Body of pancreas (tissue), 4 donors: ENCODE measurements around the gene CMKLR1. TPM values are rescaled to one million over a fixed set of nuclear protein-coding genes. Genes with fewer than 3 reads are reported as not detected.

Experiments used
- ATAC-seq: fragments of 150-250 bp; one replicate; pipeline ENCODE4 v1.9.1; 2016
- DNase-seq, 4 donors: peaks; one replicate each; pipeline ENCODE4 v3.0.0-alpha.2; 2019
- H3K27ac ChIP-seq, 4 donors: fragments of 200-600 bp; sonication (generic); 1 replicate in 3 of 4; 2 replicates in 1 of 4; pipeline versions ENCODE4 v1.5.1 to v1.6.1; 2016 to 2019; ENCODE audit warnings: mild to moderate bottlenecking in 1 of 4, mixed read lengths in 1 of 4, moderate library complexity in 1 of 4
- H3K27me3 ChIP-seq, 2 donors: fragments of 200-600 bp; sonication (generic); one replicate each; pipeline ENCODE4 v1.6.0; 2016; ENCODE audit warnings: mild to moderate bottlenecking in 1 of 2
- H3K36me3 ChIP-seq, 2 donors: fragments of 200-600 bp; sonication (generic); replicated peaks in 1 of 2; 2 replicates each; pipeline ENCODE4 v1.5.1; 2016; ENCODE audit warnings: low read depth in 2 of 2; ENCODE audit not compliant: insufficient read depth in 1 of 2
- H3K4me1 ChIP-seq: fragments of 200-600 bp; sonication (generic); one replicate; pipeline ENCODE4 v1.6.0; 2016
- H3K4me3 ChIP-seq, 2 donors: fragments of 200-600 bp; sonication (generic); 1 replicate in 1 of 2; 2 replicates in 1 of 2; pipeline ENCODE4 v1.5.1; 2016 to 2019
- H3K9me3 ChIP-seq, 3 donors: fragments of 200-600 bp; sonication (generic); 1 replicate in 2 of 3; 2 replicates in 1 of 3; pipeline ENCODE4 v1.5.1; 2016
- CTCF ChIP-seq, 7 experiments: fragments of 450-650 bp in 4 of 7; fragments of 200-600 bp in 3 of 7; sonication (generic) in 3 of 7; IDR thresholded peaks; one replicate each; pipeline ENCODE4 v1.5.1; 2016 to 2019; ENCODE audit warnings: antibody characterized with exemption in 7 of 7
- POLR2A ChIP-seq, 3 donors: fragments of 450-650 bp; IDR thresholded peaks; one replicate each; pipeline ENCODE4 v1.6.1; 2016; ENCODE audit warnings: antibody characterized with exemption in 3 of 3, mild to moderate bottlenecking in 2 of 3
- WGBS, 2 donors: methylation state at CpG; one replicate each; pipeline ENCODE4 v1.1.5; 2017; 5-methylcytosine and 5-hydroxymethylcytosine counted together
- intact Hi-C: fragments of 100-400 bp; cut with DNase I; formaldehyde crosslinking; loops from one replicate; pipeline ENCODE4 v1.15.1; 2023
- total RNA-seq, 2 donors: library from RNA; depleted of rRNA; stranded (reverse); fragments of >200 nt; gene quantifications; one replicate each; pipeline ENCODE4 v1.1.0, GENCODE V29; 2016

The CMKLR1 gene
- total RNA-seq, 2 donors from 2014 or later: 5.3 to 5.7 TPM

DNA sequence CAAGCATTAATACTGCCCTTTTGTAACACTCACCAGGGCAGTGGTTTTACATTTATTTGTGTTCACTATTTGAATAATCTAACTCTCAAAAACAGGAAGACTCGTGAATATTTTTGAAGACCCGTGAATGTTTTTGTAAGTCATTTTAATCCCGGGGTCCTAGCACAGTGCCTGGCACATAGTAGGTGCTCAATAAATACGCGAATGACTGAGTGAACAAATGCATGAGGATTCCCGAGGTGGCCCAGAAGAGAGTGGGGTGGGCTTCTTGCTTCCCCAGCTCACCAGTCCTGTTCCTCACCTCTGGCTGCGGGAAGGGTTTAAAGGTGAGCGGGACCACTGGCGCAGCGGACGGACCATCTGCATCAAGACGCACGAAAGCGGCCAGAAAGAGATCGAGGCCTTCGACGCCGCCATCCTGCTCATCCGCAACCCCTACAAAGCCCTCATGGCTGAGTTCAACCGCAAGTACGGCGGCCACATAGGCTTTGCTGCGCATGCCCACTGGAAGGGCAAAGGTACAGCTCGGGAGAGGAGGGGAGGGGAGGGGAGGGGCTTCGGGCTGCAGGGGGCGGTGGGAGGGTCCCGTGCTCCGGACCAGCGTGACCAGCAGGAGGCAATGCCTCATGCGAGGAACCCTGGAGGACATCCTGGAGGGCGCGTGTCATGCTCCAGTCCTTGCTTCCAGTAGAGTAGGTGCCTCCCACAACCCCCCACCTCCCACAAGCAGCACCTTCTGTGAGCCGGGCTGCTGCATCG, 98.9 kb downstream of the CMKLR1 start:
- no peaks in the 10 kb centered on the region for H3K4me1 ChIP-seq

GRCh38 chr12:108239378-108239777, 99.7 kb downstream of the CMKLR1 start:
- Histone ChIP-seq H3K9me3 (no peaks in the 10 kb centered on the region), H3K27me3 (no peaks in the 10 kb centered on the region), H3K36me3 (no peaks in the 10 kb centered on the region), H3K27ac (no peak overlapping the region), H3K4me3 (no peak overlapping the region), H3K4me1 (no peaks in the 10 kb centered on the region)
- 64 to 74% methylated on average over 2 of the region's 2 CpGs for WGBS, 2 donors
- intact Hi-C loops: no loop called here
- ATAC-seq (no peak), DNase-seq (no peak)
- no peak for TF ChIP-seq POLR2A (IDR thresholded peaks at IDR 0.05)
- TF ChIP-seq CTCF (IDR thresholded peaks at IDR 0.05): no peak

More for the DNA sequence above, 98.9 kb downstream of the CMKLR1 start:
- 32 to 44% methylated on average over 24 to 34 of the region's 34 CpGs for WGBS, 2 donors
- ATAC-seq (no peak), DNase-seq (no peak)
- Histone ChIP-seq H3K9me3 (no peaks in the 10 kb centered on the region), H3K27ac (no peak overlapping the region), H3K27me3 (no peaks in the 10 kb centered on the region), H3K4me3 (no peak overlapping the region), H3K36me3 (no peaks in the 10 kb centered on the region)
- intact Hi-C loops: no loop called here
- TF ChIP-seq POLR2A (IDR thresholded peaks at IDR 0.05) (no peak), CTCF (IDR thresholded peaks at IDR 0.05) (no peak)

GRCh38 chr12:108238474-108238873, 100.6 kb downstream of the CMKLR1 start:
- Histone ChIP-seq H3K4me3 (no peak overlapping the region), H3K36me3 (no peaks in the 10 kb centered on the region), H3K4me1 (no peaks in the 10 kb centered on the region), H3K27me3 (no peaks in the 10 kb centered on the region), H3K27ac (no peak overlapping the region), H3K9me3 (no peaks in the 10 kb centered on the region)
- no peak for DNase-seq
- TF ChIP-seq CTCF (IDR thresholded peaks at IDR 0.05) (no peak), POLR2A (IDR thresholded peaks at IDR 0.05) (no peak)
- intact Hi-C loops: no loop called here
- no peak for ATAC-seq
- 80 to 85% methylated on average over 3 of the region's 3 CpGs for WGBS, 2 donors

Other genes with a start within 250 kb of the CMKLR1 start
- 1 to 10 TPM in 1 of 2 donors, under 1 TPM in 1; 0.26 to 1.3 TPM for gene WSCD2, start 210.0 kb downstream of the CMKLR1 start, total RNA-seq
- 10 to 100 TPM; 10.9 to 11.9 TPM for gene FICD, start 176.0 kb upstream of the CMKLR1 start, total RNA-seq
- gene SART3, start 221.9 kb upstream of the CMKLR1 start, total RNA-seq: 10 to 100 TPM; 20.2 to 38.6 TPM
- 100 to 1,000 TPM in 1 of 2 donors, 10 to 100 TPM in 1; 82.7 to 160 TPM for gene ISCU, start 223.3 kb upstream of the CMKLR1 start, total RNA-seq